Stimulated activated naive CD8-positive, alpha-beta T cell treated with anti-CD3 and anti-CD28 coated beads, Interleukin-15, Interleukin-2, amounts not matched to agents 100 ng/mL and 50 ng/mL, for 24 hours (primary cell): Measurements from ENCODE around the gene DHX30.
"Not testable (repeated sequence)": the region's sequence is repeated elsewhere in the genome, so short reads cannot be mapped to it uniquely, and the experiment has no call there.

Experiments
- H3K27ac Mint-ChIP-seq: one replicate; pipeline ENCODE4 v1.8.0; 2021; ENCODE audit warnings: mild to moderate bottlenecking, mixed read lengths
- H3K27me3 Mint-ChIP-seq: one replicate; pipeline ENCODE4 v1.8.0; 2021; ENCODE audit warnings: mixed read lengths
- H3K36me3 Mint-ChIP-seq: one replicate; pipeline ENCODE4 v1.8.0; 2021; ENCODE audit warnings: low read depth, mixed read lengths
- H3K4me1 Mint-ChIP-seq: one replicate; pipeline ENCODE4 v1.8.0; 2021; ENCODE audit warnings: low read depth, mixed read lengths
- H3K4me3 Mint-ChIP-seq: one replicate; pipeline ENCODE4 v1.8.0; 2021; ENCODE audit warnings: mild to moderate bottlenecking, mixed read lengths
- H3K9me3 Mint-ChIP-seq: one replicate; pipeline ENCODE4 v1.8.0; 2021; ENCODE audit warnings: mixed read lengths

Gene DHX30

DNA sequence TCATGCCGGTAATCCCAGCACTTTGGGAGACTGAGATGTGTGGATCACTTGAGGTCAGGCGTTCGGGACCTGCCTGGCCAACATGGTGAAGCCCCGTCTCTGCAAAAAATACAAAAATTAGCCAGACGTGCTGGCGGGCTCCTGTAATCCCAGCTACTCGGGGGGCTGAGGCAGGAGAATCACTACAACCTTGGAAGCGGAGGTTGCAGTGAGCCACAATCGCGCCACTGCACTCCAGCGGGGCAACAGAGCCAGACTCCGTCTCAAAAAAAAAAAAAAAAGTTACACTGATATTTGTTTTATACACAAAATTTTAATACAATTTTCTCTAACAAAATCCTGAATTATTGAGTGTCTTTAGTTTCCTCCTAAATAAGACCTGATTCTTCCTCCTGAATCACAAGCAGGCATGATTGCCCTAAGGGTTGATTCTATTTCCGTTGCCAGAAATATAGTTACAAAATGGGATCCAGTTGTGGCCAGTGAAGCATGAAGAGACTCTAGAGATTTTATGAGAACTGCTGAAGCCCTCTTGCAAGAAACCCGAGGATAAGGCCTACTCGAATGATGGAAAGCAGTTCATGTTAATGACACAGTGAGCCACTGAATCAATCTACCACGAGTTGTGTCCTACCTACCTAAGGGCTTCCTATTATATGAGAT, 11.6 kb upstream of the DHX30 start:
- Mint-ChIP-seq H3K36me3 (no peaks in the 10 kb centered on the region), H3K4me3 (no peak overlapping the region), H3K27me3 (no peaks in the 10 kb centered on the region), H3K9me3 (no peaks in the 10 kb centered on the region), H3K27ac (no peak overlapping the region), H3K4me1 (peaks cover 3% of the 10 kb centered on the region)

DNA sequence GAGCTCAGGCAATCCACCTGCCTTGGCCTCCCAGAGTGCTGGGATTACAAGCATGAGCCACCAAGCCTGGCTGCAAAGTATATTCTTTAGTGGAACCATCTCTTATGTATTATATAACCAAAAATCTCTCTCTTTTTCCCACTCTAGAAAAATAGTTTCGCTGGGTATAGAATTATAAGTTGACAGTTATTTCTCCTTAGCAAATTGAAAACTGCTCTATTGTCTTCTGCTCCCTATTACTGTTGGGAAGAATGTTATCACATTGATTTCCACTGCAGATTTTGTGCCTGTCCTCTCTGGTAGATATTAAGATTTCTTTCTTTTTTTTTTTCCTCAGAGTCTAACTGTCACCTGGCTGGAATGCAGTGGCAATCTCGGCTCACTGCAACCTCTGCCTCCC, 10.2 kb upstream of the DHX30 start:
- H3K27ac Mint-ChIP-seq, result no peak overlapping the region

DNA sequence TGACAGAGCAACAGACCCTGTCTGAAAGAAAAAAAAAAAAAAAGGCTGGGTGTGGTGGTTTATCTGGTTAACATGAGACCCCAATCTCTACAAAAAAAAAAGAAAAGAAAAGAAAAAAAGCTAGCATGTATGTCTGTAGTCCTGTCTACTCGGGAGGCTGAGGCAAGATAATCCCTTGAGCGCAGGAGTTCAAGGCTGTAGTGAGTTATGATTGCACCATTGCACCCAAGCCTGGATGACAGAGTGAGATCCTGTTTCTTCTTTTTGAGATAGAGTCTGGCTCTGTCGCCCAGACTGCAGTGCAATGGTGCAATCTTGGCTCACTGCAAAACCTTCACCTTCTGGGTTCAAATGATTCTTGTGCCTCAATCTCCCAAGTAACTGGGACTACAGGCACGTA, 8.4 kb upstream of the DHX30 start:
- H3K4me3 Mint-ChIP-seq, result no peak overlapping the region
- H3K27me3 Mint-ChIP-seq, result no peaks in the 10 kb centered on the region
- no peaks in the 10 kb centered on the region for H3K4me1 Mint-ChIP-seq
- H3K27ac Mint-ChIP-seq, result no peak overlapping the region
- no peaks in the 10 kb centered on the region for H3K36me3 Mint-ChIP-seq
- no peaks in the 10 kb centered on the region for H3K9me3 Mint-ChIP-seq

More for the DNA sequence above, 10.2 kb upstream of the DHX30 start:
- Mint-ChIP-seq H3K27me3 (no peaks in the 10 kb centered on the region), H3K36me3 (no peaks in the 10 kb centered on the region), H3K4me1 (peaks cover 3% of the 10 kb centered on the region), H3K9me3 (no peaks in the 10 kb centered on the region), H3K4me3 (no peak overlapping the region)

DNA sequence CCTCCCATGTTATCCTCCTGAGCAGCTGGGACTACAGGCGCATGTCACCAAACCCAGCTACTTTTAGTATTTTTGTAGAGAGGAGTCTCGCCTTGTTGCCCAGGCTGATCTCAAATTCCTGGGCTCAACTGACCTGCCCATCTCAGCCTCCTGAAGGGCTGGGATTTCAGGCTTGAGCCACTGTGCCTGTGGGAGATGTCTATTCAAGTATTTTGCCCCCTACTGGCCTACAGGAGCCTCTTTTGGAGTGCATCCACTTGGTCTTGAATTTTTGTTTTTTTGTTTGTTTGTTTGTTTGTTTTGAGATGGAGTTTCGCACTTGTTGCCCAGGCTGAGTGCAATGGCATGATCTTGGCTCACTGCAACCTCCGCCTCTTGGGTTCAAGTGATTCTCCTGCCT, 3.2 kb upstream of the DHX30 start:
- no peaks in the 10 kb centered on the region for H3K9me3 Mint-ChIP-seq
- H3K4me1 Mint-ChIP-seq, result peaks cover 22% of the 10 kb centered on the region
- H3K27me3 Mint-ChIP-seq, result no peaks in the 10 kb centered on the region
- H3K4me3 Mint-ChIP-seq, result no peak overlapping the region
- no peak overlapping the region for H3K27ac Mint-ChIP-seq
- peaks cover 3% of the 10 kb centered on the region for H3K36me3 Mint-ChIP-seq

DNA sequence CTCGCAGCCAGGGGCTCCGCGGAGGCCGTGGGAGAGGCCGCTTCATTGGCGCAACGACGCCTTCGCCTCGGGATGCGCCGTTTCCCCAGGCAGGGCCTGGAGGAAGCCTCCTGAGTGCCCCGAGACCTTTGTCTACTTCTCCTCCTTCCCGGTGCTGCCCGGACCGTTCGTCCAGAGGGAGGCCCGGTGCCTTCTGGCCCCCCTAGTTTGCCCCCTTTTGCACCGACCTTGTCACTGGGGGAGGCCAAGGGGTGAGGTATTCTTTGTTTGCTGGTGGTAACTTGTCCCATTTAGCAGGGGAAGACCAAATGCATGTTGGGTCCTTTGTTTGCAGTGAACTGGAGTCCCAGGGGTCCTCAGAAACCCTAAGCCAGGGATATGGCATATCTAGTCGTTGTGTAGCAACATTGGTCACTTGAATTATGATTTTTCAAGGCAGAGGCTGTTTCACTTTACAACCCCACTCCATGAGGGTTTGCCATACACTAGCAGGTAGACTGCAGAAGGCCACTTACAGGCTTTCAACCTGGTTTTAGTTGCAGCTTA, 615 bp downstream of the DHX30 start:
- H3K9me3 Mint-ChIP-seq, result no peaks in the 10 kb centered on the region

DNA sequence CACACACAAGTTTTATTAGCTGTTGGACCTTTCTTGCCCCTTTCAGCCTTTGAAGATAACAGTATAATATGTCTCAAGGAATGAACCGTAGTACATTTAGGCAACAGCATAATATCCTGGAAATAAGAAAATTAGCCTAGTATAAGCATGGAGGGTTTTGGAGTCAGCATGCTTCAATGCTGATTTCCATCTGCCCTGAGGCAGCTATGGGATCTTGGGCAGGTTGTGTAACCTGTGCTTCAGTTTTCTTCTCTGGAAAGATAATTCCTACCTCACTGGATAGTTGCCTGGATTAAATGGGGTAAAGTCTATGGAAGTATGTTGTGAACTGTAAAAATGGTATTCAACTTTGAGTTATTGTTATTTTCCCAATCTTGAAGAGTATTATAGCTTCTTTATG, 1.6 kb downstream of the DHX30 start:
- Mint-ChIP-seq H3K4me1 (peaks cover 27% of the 10 kb centered on the region), H3K9me3 (no peaks in the 10 kb centered on the region), H3K27me3 (no peaks in the 10 kb centered on the region), H3K36me3 (peaks cover 9% of the 10 kb centered on the region), H3K4me3 (peak overlapping the region; percentile 91), H3K27ac (peak overlapping the region; percentile 83)

More for the DNA sequence above, 615 bp downstream of the DHX30 start:
- H3K4me1 Mint-ChIP-seq, result peaks cover 27% of the 10 kb centered on the region
- H3K36me3 Mint-ChIP-seq, result peaks cover 9% of the 10 kb centered on the region
- peak overlapping the region; percentile 83 for H3K27ac Mint-ChIP-seq
- peak overlapping the region; percentile 91 for H3K4me3 Mint-ChIP-seq
- H3K27me3 Mint-ChIP-seq, result no peaks in the 10 kb centered on the region

DNA sequence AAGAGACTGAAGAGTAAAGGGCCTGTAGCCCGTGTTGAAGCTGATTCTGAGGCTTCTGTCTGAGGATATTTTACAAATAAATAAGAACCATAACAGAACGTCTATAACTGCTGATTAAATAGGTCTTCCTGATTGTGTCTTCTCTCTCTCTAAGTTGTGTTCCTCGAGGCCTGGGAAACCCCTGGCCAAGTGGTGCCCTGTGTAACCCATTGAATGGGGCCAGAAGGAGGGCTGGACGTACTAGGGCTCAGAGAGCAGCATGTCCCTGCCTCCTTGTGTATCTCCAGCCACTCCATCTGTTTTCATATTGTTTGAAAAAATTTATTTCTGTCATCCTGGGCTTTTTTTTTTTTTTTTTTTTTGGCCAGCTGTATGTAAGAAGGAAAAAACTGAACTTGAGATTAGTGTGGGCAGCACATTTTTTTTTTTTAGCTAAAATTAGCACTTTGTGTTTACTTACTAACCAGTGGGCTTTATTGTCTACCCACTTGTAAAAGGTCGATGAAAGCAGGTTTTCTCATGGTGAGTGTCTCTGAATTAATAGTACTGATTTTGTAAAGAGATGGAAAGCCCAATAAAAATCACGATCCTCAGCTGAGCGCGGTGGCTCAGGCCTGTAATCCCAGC, 10.7 kb downstream of the DHX30 start:
- Mint-ChIP-seq H3K36me3 (peaks cover 30% of the 10 kb centered on the region), H3K4me1 (peaks cover 3% of the 10 kb centered on the region), H3K4me3 (no peak overlapping the region), H3K27me3 (no peaks in the 10 kb centered on the region), H3K27ac (peak overlapping the region; percentile 74), H3K9me3 (no peaks in the 10 kb centered on the region)

DNA sequence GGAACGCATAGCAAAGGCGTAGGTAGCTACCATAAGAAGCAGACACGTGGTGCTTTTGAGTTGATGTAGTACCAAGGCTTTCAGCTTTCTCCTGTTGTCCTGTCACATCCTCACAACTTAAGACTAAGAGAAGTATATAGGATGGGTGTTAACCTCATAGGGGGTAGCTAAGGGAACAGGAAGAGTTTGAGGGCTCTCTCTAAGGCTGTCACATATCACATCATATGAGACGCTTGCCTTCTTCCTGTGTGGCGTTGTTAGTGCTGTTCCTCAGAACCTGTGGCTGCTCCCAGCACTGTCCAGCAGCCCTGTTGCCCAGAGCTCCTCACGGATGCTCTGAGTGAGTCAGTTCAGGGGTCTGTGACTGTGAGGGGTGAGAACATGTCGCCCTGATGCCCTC, 14.7 kb downstream of the DHX30 start:
- Mint-ChIP-seq H3K27me3 (no peaks in the 10 kb centered on the region), H3K27ac (no peak overlapping the region), H3K4me3 (no peak overlapping the region), H3K4me1 (peaks cover 8% of the 10 kb centered on the region), H3K9me3 (no peaks in the 10 kb centered on the region), H3K36me3 (peaks cover 28% of the 10 kb centered on the region)

DNA sequence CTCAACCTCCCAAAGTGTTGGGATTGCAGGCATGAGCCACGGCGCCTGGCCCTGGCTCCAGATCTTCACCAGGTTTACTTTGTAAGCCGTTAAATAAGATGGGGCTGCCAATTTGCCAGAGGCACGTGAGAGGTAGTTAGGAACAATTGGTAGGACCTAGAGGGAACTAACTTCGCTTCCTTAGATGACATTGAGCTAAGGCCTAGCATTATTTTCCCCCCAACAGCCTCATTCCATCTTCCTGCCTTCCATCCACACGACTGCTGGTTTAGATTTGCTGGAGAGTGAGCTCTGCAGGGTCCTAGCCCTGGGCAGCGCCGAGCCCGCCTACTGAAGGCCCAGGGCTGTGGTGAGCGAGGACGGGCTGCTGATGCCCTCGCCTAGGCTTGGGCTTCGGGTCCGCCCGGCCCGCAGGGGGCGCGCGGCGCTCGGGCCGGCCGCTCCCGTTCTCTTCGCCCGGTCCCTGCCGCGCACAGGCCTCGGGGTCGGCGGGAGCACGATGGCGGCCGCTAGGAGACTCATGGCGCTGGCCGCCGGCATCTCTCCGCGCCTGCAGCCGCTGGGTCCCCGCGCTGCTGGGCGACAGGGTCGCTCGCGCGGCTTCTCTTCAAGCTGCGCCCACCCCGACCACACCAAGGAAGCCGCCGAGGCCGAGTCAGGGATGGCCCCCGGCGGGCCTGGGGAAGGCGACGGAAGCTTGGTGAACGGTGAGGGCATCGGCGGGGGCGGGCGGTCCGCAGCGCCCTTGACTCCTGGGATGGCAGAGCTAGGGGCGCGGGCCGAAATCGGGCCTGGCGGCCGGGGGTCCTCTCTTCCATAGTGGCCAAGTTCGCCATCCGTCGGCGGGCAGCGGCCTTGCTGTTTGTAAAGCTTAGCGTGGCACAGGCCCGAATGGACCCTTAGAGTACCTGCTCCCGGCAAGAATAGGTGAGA, 21.9 kb downstream of the DHX30 start:
- H3K9me3 Mint-ChIP-seq, result no peaks in the 10 kb centered on the region
- peaks cover 47% of the 10 kb centered on the region for H3K36me3 Mint-ChIP-seq
- no peaks in the 10 kb centered on the region for H3K27me3 Mint-ChIP-seq
- peaks cover 46% of the 10 kb centered on the region for H3K4me1 Mint-ChIP-seq
- H3K27ac Mint-ChIP-seq, result peak overlapping the region; percentile 91
- peak overlapping the region; percentile 92 for H3K4me3 Mint-ChIP-seq

DNA sequence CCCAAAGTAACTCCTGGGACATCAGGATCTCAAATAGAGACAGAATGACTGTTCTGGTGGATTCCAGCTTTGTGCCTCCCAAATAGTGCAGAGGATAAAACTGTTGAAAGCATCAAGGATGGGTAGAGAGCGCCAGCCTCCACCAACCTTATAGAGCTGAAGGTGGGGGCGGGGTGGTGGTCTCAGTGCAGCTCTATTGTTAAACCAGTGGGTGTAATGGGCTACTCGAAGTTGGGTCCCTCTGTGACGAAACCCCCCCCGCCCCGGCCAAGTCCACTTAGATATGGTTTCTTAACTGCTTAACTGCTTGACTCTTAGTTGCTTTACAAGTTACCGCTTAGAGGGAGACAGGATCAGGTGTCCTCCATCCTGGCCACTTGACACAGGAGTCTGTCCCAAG, 22.7 kb downstream of the DHX30 start:
- Mint-ChIP-seq H3K36me3 (peaks cover 48% of the 10 kb centered on the region), H3K9me3 (no peaks in the 10 kb centered on the region), H3K4me3 (peak overlapping the region; percentile 92), H3K27ac (peak overlapping the region; percentile 91), H3K4me1 (peaks cover 46% of the 10 kb centered on the region), H3K27me3 (no peaks in the 10 kb centered on the region)

DNA sequence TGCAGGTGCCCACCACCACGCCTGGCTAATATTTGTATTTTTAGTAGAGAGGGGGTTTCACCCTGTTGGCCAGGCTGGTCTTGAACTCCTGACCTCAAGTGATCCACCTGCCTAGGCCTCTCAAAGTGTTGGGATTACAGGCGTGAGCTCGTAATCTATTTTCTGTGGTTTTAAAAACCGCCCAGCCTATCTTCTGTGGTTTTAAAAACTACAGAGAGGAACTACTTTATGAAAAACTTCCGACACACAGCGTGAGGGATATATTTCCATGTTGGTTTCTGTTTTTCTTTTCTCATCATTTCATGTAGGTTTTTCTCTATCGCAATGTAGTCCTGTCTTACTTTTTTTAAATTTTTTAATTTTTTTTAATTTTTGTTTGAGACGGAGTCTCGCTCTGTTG, 26.5 kb downstream of the DHX30 start:
- not testable (repeated sequence) for H3K27me3 Mint-ChIP-seq, H3K9me3 Mint-ChIP-seq
- Mint-ChIP-seq H3K4me1 (peaks cover 38% of the 10 kb centered on the region), H3K27ac (peak overlapping the region; percentile 87), H3K36me3 (peaks cover 69% of the 10 kb centered on the region), H3K4me3 (peak overlapping the region; percentile 32)

DNA sequence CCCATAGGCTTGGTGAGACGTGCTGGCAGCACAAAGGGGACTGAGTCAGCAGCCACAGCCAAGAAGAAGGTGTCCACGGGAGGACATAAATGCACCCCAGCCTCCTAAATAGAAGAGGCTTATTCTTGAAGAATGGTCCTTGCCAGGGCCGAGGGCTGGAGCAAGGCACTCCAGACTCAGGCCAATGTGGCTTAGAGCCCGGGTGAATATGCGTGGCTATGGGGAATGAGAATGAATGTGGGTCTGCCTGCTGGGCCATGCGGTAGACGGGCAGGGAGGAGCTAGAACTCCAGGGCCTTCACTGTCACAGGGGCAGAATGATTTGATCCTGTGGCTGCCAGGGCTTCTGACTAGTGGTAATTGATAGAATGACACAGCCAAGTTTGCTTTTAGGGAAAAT, 34.0 kb downstream of the DHX30 start:
- Mint-ChIP-seq H3K4me3 (no peak overlapping the region), H3K27ac (no peak overlapping the region), H3K4me1 (no peaks in the 10 kb centered on the region), H3K9me3 (no peaks in the 10 kb centered on the region), H3K27me3 (no peaks in the 10 kb centered on the region), H3K36me3 (peaks cover 53% of the 10 kb centered on the region)

DNA sequence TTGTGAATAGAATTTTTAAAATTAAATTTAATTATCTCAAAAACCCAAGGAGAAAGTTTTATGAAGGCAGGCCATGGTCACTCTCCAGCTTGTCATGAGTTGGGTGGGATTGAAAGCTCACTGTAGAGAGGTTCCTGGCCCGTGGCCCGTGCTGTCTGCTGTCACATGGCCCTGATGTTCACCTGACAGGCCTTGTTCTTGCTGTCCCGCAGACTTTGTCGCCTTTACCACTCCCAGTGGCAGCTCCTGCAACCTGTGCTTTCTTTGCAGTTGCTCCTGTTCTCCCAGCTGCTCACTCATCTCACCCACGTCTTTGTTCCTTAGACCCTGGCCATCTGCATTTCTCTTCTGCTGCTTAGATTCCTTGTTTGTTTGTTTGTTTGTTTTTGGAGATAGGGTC, 35.6 kb downstream of the DHX30 start:
- H3K9me3 Mint-ChIP-seq, result no peaks in the 10 kb centered on the region
- no peaks in the 10 kb centered on the region for H3K4me1 Mint-ChIP-seq
- H3K27me3 Mint-ChIP-seq, result no peaks in the 10 kb centered on the region
- no peak overlapping the region for H3K4me3 Mint-ChIP-seq
- peaks cover 56% of the 10 kb centered on the region for H3K36me3 Mint-ChIP-seq
- no peak overlapping the region for H3K27ac Mint-ChIP-seq

DNA sequence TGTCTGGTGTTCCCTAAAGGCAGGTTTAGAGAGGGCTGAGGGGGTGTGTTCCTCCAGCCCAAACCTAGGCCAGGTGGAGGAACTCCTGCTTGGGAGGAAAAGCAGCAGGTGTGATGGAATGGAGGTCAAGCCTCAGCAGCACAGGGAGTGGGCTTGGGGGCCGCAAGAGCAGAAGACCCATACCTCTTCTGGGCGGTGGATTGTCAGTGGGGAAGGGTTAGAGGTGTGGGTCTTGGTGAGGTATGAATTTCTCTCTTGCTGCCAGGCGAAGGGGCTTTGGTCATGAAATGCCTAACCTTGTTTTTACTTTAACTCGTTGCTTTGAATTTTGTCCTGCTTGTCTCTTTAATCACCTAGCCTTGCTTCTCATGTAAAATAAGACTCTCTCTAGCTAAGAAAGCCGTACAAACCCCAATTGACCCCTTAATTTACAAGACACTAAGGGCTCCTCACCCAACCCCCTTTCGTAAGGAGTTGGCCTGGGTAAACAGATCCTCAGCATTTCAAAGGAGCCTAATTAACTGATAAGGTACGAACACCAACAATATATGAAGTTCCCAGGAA, 38.9 kb downstream of the DHX30 start:
- Mint-ChIP-seq H3K4me1 (no peaks in the 10 kb centered on the region), H3K9me3 (no peaks in the 10 kb centered on the region), H3K27ac (no peak overlapping the region), H3K27me3 (no peaks in the 10 kb centered on the region), H3K4me3 (no peak overlapping the region), H3K36me3 (peaks cover 50% of the 10 kb centered on the region)
